Heart left ventricle (tissue), 16 donors: ENCODE data around the gene PUM1. TPM values are rescaled to one million over a fixed set of nuclear protein-coding genes. Genes with fewer than 3 reads are reported as not detected.

Experiments
- ATAC-seq, 4 donors: fragments of 200-7000 bp; cut with Tn5 transposase; one replicate each; pipeline ENCODE4 v1.9.1; 2020 to 2022; ENCODE audit warnings: moderate library complexity in 4 of 4, mild to moderate bottlenecking in 3 of 4, moderate number of reproducible peaks in 1 of 4
- DNase-seq, 5 donors: peaks; one replicate each; pipeline ENCODE4 v3.0.0-alpha.2; 2020
- H3K27ac ChIP-seq, 12 donors: fragments of 200-600 bp; sonication (generic) in 4 of 12; one replicate each; pipeline versions ENCODE4 v1.5.0 to v1.8.0; 2016 to 2022; ENCODE audit warnings: mild to moderate bottlenecking in 2 of 12
- H3K27me3 ChIP-seq, 9 donors: fragments of 200-600 bp; sonication (generic) in 2 of 9; one replicate each; pipeline versions ENCODE4 v1.5.1 to v1.8.0; 2016 to 2022; ENCODE audit warnings: mild to moderate bottlenecking in 3 of 9
- H3K36me3 ChIP-seq, 9 donors: fragments of 200-600 bp; sonication (generic) in 2 of 9; one replicate each; pipeline versions ENCODE4 v1.5.0 to v1.8.0; 2018 to 2022; ENCODE audit warnings: mild to moderate bottlenecking in 2 of 9
- H3K4me1 ChIP-seq, 12 donors: fragments of 200-600 bp; sonication (generic) in 4 of 12; one replicate each; pipeline versions ENCODE4 v1.5.0 to v1.8.0; 2016 to 2022; ENCODE audit warnings: mild to moderate bottlenecking in 3 of 12
- H3K4me3 ChIP-seq, 12 donors: fragments of 200-600 bp; sonication (generic) in 4 of 12; one replicate each; pipeline versions ENCODE4 v1.5.0 to v1.8.0; 2017 to 2022; ENCODE audit warnings: mild to moderate bottlenecking in 9 of 12, moderate library complexity in 4 of 12
- H3K9me3 ChIP-seq, 12 donors: fragments of 200-600 bp; sonication (generic) in 4 of 12; one replicate each; pipeline versions ENCODE4 v1.5.0 to v1.8.0; 2016 to 2022; ENCODE audit warnings: mild to moderate bottlenecking in 1 of 12
- CTCF ChIP-seq, 12 donors: fragments of 200-600 bp; sonication (generic) in 4 of 12; IDR thresholded peaks; one replicate each; pipeline versions ENCODE4 v1.5.0 to v1.8.0; 2018 to 2022; ENCODE audit warnings: antibody characterized with exemption in 12 of 12, mild to moderate bottlenecking in 5 of 12
- POLR2A ChIP-seq, 2 donors: fragments of 450-650 bp; IDR thresholded peaks; one replicate each; pipeline ENCODE4 v1.6.1; 2017; ENCODE audit warnings: antibody characterized with exemption in 2 of 2, mild to moderate bottlenecking in 2 of 2, moderate library complexity in 2 of 2
- WGBS, 4 donors: extraction: QIAGEN DNeasy Blood & Tissue Kit in 2 of 4; methylation state at CpG; one replicate each; pipeline versions ENCODE4 v1.1.5 to v1.1.7; 2013 to 2018; 5-methylcytosine and 5-hydroxymethylcytosine counted together
- intact Hi-C, 10 donors: fragments of 100-400 bp; cut with DNase I; formaldehyde crosslinking; loops; one replicate each; pipeline versions ENCODE4 v1.11.1 to v1.14.2; 2022
- polyA plus RNA-seq, 2 donors: library from polyadenylated mRNA; stranded (reverse); fragments of 200-250 nt; gene quantifications; one replicate each; pipeline ENCODE4 v1.2.3, GENCODE V29; 2013
- total RNA-seq, 9 donors: library from RNA; depleted of rRNA in 2 of 9; stranded (reverse); fragments of >200 nt in 2 of 9; fragmentation: NEBNext Ultra II Directional in 3 of 9; extraction: Animal tissue kit (Norgen Biotek cat#: 25700) in 3 of 9; gene quantifications; one replicate each; pipeline versions ENCODE4 v1.1.0 to v1.2.4, GENCODE V29; 2016 to 2023
- donor health status: ischemic (EF 13 %, LVEDD 7.1; RV severe dilation, severe dysfunction).
- donor health status: healthy with polysubstance abuse.
- donor health status: DM: no; HTN: yes; CAD: no.
- donor health status: DM: no; HTN: no; CAD: no.
- donor health status: ischemic (EF 25% LVEDD 6.9; RV normal size, moderate dysfunction).
- donor health status: ischemic (EF 25% LVEDD 5.7; RV mildly dilated, moderate dysfunction).
- donor health status: healthy.
- donor health status: DM: yes; HTN: yes; CAD: no.
- donor health status: ischemic (EF 35%, LVEDD 5.7; RV mildly dilated, moderate dysfunction).
- donor health status: nonischemic (EF 11% LVEDD 7.7; RV severe dilation, severe dysfunction).
- donor health status: DM: yes; HTN: yes; CAD: no.
- donor health status: PGD.
- donor health status: ischemic (EF 29% LVEDD 5.4; RV normal size, mild dysfunction).
- donor health status: nonischemic (EF 23%, LVEDD 6.1; RV moderate dilation, normal function).

Gene PUM1
- total and polyA plus RNA-seq, 11 donors = 19.2 to 96.3 (median 70.7) TPM

- peak overlapping the region in 2 of 12 donors; percentile 61 to 88 for H3K27ac ChIP-seq
- H3K4me3 ChIP-seq = no peak overlapping the region
- peaks cover 0 to 51% (median 27%) of the 10 kb centered on the region in 12 donors for H3K4me1 ChIP-seq
- no peaks in the 10 kb centered on the region for H3K36me3 ChIP-seq
- ATAC-seq (no peak), DNase-seq (no peak)
- H3K9me3 ChIP-seq = no peaks in the 10 kb centered on the region
- 91 to 94% (median 91%) methylated on average over 5 of the region's 5 CpGs for WGBS, 4 donors
- no peaks in the 10 kb centered on the region for H3K27me3 ChIP-seq
- no peak for TF ChIP-seq CTCF (IDR thresholded peaks at IDR 0.05)
- TF ChIP-seq POLR2A (IDR thresholded peaks at IDR 0.05) = no peak
- intact Hi-C loops = loop anchor here in 1 of 10 donors (5.0 kb wide), 1 partner anchor 67 kb away; no protein-coding TSS in a partner anchor
Measured at GRCh38 chr1:30889511-30889910, 176.0 kb downstream of the PUM1 start.

DNA sequence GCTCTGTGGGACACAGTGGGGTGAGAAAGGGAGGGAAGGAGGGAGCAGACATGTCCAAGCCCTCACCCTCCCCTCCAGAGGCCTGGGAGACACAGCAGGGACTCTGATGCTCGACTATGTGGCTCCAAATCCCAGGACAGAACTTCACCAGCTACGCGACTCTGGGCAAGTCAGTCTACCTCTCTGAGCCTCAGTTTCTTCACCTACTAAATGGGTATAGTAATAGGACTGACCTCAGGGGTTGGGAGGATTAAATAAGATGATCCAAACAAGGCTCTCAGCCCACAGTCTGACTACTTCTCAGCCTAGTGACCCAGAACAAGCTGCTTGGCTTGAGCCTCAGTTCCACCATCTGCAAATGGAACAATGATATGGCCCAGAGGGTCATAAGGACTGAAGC is 176.5 kb downstream of the PUM1 start:
- no peak for ATAC-seq
- H3K27me3 ChIP-seq = no peaks in the 10 kb centered on the region
- 78 to 93% (median 83%) methylated on average over 3 of the region's 3 CpGs for WGBS, 4 donors
- no peak overlapping the region for H3K4me3 ChIP-seq
- peak overlapping the region in 11 of 12 donors; percentile 48 to 88 (median 62) for H3K27ac ChIP-seq
- no peak for DNase-seq
- no peaks in the 10 kb centered on the region for H3K36me3 ChIP-seq
- intact Hi-C loops = loop anchor here in 1 of 10 donors (5.0 kb wide), 1 partner anchor 67 kb away; no protein-coding TSS in a partner anchor
- TF ChIP-seq POLR2A (IDR thresholded peaks at IDR 0.05) (no peak), CTCF (IDR thresholded peaks at IDR 0.05) (no peak)
- peaks cover 0 to 56% (median 27%) of the 10 kb centered on the region in 12 donors for H3K4me1 ChIP-seq
- no peaks in the 10 kb centered on the region for H3K9me3 ChIP-seq

DNA sequence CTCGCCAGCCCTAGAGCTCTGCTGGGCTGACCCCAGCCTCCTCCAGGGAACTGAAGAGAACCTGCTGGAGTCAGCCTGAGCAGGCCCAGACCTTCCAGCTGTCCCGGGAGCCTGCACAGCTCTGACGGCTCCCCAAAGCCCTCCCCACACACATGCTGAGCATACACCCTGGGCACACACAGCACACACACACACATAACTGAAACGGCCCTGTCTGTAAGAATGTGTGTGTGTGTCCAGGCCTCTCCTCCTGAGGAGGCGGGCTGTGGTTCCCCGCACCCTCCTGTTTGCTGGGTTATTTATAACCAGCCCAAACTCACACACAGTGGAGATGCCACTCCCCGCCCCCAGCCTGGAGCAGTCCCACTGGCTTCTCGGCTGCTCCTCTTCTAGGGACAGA is 177.1 kb downstream of the PUM1 start:
- WGBS, 4 donors = 29 to 39% (median 34%) methylated on average over 7 to 8 of the region's 8 CpGs
- peak; percentile 90 to 92 (median 92) for ATAC-seq

More for the DNA sequence above, 177.1 kb downstream of the PUM1 start:
- DNase-seq = peak; percentile 70 to 85 (median 74)
- no peaks in the 10 kb centered on the region for H3K9me3 ChIP-seq
- intact Hi-C loops = loop anchor here in 1 of 10 donors (5.0 kb wide), 1 partner anchor 66 kb away; no protein-coding TSS in a partner anchor
- peaks cover 0 to 60% (median 27%) of the 10 kb centered on the region in 12 donors for H3K4me1 ChIP-seq
- no peaks in the 10 kb centered on the region for H3K36me3 ChIP-seq
- peak overlapping the region; percentile 44 to 88 (median 62) for H3K27ac ChIP-seq
- H3K4me3 ChIP-seq = no peak overlapping the region
- H3K27me3 ChIP-seq = no peaks in the 10 kb centered on the region
- no peak for TF ChIP-seq POLR2A (IDR thresholded peaks at IDR 0.05)
- TF ChIP-seq CTCF (IDR thresholded peaks at IDR 0.05) = no peak
